Stimulated activated CD8-positive, alpha-beta memory T cell treated with anti-CD3 and anti-CD28 coated beads, Interleukin-2, amount 100 ng/mL, for 1 hour (primary cell): ENCODE results near the gene TNFAIP8L3.

ENCODE experiments used
- DNase-seq, 2 donors: peaks; one replicate each; pipeline ENCODE4 v3.0.0-alpha.2; 2020; ENCODE audit warnings: low read depth in 2 of 2

Gene TNFAIP8L3

DNA sequence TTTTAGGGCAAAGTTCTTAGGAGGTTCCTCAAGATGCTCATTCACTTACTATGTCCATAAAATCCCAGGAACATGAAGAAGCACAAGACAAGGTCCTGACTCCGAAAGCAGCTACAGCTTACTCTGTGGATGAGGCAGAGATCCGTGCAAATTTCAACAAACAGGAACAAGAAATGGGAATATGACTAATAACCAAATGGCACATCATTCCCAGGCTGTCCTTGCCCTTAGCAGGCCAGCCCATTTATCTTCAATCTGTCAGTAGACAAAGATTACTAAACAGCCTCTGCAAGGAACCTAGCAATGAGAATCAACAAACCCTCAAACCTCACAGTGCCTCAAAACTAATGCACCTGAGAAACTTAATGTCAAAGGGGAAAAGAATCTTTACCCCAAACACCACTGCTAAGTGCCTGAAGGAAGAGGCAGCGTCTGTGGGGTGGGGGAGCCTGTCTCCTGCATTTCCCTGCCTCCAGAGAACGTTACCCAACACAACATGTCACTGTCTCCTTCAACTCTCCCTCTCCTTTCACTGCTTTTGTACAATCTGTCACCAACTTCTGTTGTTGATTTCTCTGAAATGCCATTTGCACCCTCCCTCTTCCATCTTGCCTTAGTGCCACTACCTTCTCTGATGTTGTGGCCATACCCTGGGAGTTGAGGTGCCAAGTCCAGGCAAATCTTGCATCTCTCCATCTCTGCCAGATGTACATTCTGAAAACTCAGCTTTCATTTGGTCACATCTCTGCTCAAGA is 4.8 kb downstream of the TNFAIP8L3 start:
- no peak for DNase-seq

DNA sequence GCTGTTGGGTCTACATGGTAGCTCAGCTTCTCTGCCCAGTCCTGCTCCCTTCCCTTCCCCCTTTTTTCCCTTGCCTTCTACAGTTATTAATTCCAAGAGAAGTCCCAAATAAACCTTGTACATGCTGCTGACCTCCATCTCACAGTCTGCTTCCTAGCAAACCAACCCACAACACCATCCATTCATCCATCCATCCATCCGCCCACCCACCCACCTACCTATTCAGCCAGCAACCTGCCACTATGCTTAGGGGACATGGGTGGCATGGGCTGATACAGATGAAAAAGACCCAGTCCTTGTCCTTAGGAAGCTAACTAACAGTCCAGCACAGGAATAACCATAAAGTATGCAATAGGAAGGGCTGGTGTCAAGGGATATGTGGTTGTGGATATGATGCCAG is 5.7 kb downstream of the TNFAIP8L3 start:
- DNase-seq, result no peak

DNA sequence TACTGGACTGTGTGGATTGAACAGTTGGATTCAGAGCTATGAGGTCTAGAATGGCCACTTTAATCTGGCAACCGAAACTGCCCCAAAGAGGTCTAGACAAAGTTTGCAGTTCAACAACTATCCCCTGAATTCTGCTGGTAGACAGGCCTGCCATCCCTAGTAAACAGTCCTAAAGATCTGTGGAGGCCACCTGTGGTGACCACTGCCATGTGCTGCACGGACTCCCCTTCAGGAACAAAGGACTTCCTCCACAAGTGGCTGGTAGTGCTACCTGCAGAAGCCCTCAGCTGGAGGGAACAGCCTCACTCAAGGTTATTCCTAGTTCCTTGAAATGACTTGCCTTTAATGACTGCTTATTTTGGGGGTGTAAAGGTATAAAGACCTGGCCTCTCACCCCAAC is 6.1 kb downstream of the TNFAIP8L3 start:
- no peak for DNase-seq

DNA sequence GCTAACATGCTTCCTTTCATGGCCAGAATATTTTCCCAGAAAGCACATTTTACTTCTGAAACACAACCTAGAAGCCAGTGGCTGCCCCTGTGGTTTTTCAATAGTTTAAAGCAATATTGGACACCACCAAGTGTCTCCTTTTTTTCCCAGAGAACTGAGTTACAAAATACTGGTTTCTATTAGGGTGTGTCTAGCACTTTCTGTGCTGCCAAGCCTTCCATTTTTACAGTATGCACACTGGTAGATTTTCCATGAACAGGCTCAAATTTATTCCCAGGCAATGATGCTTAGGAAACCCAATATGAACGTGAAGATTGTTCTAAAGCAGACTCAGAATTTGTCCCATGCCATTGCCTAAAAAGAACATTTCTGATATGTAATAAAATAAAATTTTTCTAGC is 7.2 kb downstream of the TNFAIP8L3 start:
- DNase-seq, result no peak

DNA sequence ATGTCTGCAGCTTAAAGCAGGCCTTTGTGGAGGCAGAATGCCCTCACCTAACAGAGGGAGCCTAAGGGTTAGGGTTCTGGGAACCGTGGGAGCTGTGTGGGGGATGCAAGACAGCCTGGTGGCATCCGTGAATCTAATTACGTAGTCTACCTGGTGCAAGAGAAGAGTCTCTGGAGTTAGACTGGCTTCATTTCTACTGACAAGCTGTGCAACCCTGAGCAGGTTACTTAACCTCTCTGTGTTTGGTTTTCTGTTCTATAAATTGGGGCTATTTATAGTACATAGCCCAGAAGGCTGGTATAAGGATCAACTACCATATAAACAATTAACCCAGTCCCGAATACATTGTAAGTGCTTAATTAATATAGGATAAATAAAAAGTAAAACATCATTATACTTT is 8.3 kb downstream of the TNFAIP8L3 start:
- DNase-seq, result no peak

DNA sequence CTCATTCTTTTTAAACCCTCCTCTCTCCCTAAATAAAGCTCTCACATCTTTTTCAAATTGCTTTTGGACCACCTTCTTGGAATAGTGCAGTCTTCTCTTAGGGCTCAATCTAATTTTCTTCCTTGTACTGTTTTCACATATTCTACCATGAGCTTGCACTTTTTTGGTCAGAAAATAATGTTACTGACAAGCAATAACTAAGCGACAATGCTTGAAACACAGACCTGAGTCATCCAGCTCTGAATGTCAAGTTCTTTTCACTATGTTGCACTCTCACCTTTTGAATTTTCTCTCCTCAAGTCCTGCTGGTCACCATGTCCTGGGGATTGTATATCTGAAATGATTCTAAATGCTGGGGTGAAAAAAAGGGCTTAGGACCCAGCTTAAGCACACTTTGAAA is 8.9 kb downstream of the TNFAIP8L3 start:
- no peak for DNase-seq

DNA sequence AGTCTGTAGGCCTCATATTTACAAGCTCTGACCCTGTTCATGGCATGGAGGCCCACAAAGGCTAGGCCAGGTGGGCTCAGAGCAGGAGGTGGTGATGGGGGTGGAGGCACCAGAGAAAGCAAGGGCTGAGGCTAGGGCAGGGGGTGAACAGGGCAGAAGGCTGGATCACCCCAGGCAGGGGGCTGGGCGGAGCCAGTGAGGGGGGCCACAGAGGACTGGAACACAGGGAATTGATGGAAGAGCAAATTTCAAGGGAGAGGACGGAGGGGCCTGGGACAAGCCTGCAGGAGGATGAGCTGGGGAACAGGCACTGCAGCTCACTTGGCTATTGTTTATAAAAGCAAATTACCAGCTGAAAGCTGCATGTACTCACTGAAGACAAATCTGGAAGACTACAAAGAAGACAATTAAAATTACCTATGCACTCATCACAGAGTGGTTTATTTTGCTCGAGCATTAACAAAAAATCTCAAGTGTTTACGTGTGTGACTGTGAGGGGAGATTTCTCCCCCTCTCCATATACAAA is 11.0 kb downstream of the TNFAIP8L3 start:
- DNase-seq, result no peak

DNA sequence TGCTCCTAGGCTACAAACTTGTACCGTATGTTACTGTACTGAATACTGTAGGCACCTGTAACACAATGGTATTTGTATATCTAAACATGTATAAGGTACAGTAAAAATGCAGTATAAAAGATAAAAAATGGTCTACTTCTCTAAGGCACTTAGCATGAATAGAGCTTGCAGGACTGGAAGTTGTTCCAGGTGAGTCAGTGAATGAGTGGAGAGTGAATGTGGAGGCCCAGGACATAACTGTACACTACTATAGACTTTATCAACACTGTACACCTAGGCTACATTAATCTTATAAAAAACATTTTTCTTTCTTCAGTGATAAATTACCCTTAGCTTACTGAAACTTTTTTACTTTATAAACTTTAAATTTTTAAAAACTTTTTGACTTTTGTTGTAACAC is 12.5 kb downstream of the TNFAIP8L3 start:
- no peak for DNase-seq

DNA sequence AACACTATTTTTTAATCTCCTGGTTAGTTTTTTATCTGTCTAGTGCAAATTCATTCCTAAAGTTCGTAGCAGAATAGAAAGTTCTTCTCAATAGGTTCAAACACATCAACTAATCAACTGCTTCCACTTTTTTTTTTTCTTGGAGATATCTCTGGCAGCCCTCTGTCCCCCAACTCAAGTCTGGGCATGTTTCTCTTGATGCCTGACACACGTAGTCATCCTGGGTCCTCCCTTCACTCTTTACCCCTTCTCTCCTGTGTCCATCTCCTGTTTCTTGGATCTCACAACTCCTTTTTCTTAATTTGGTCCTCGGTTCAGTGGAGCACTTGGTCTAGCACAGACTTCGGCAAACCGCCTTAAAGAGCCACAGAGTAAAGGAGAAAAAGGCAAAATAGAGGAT is 14.4 kb downstream of the TNFAIP8L3 start:
- no peak for DNase-seq

DNA sequence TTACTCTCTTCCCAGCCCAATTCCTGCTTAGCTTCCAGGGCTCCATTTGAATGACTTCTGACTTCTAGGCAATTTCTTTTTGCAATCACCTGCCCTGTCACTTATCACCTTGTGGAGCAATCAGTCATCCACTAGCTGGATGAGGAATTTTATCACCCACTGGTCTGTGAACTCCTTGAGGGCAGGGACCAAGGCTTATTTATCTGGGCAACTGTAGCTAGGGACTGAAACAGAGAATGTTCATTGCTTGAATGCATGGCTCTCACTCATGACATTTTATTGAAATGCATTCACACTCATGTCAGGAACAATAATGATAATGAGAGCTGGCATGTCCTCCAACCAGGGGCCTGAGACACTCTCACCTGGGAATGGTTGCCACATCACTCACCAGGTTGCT is 15.5 kb downstream of the TNFAIP8L3 start:
- no peak for DNase-seq

DNA sequence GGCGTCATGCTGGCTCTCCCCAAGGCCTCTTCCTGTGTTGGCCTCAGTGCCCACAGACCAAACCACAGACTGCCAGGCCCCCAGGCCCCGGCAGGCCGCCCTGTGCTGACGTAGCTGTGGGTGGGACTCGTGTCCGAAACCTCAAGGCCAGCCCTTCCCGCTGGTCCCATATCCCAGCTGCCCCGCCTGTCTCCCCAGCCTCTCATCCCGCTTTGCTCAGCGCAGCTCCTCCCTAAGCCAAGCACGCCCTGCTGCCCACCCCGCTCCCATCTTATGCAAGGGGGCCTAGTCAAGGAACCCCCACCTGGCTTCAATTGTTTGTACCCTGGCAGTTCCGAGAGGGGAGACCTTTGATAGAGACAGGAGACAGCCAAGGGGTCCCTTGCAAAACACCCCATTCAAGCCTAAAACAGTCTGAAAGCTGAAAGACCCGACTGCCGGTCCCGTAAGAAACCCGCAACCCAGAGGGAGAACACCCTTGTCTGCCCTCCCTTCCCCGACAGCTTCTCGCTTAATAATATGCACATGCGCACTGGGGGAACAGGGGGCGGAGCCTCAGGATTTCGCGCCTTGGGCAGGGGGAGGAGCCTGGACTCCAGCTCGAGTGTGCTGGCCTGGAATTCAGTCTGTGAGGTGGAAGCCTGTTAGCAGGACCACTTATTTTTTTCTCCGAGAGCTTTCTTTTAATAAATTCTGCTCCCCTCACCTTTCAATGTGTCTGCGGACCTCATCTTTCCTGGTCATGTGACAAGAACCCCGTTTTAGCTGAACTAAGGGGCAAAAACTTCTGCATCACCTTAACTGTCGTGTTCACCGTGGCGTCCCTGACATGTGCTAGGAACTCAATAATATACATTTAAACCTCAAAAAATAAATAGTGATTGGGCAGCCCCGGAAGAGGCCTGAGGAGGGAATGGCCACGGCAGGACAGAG is 17.2 kb downstream of the TNFAIP8L3 start:
- DNase-seq, result peak; percentile 7 to 24

DNA sequence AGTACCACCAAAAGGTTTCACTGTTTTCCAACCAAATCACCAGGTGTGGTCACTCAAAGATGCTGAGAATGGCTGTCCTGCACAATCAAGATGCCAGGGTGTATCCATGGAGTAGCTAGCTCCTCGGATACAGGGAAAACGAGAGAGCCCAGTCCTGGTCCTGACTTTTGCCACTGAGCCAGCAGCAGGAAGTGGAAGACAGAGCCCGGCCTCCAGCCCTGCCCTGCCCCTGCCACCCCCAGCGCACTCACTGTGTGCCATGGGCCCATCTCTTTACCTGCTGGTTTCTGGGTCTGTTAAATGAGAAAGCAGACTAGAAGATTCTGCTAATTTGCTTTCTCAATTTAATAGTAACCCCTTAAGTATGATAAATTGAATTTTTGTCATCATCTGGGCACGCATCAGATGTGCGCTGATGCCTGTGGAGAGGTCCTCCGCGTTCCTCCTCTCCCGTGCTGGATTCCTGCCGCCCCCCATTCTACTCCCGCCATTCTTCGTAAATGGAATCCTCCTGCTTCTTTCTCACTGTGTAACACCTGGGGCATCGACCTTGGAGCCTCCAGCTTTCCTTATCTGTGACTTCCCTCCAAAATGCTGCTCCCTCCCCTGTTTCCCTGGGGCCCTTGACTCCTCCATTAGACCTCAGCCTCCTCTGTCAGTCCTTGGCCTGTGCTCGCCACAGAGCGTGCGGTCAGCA is 18.0 kb downstream of the TNFAIP8L3 start:
- DNase-seq, result no peak

DNA sequence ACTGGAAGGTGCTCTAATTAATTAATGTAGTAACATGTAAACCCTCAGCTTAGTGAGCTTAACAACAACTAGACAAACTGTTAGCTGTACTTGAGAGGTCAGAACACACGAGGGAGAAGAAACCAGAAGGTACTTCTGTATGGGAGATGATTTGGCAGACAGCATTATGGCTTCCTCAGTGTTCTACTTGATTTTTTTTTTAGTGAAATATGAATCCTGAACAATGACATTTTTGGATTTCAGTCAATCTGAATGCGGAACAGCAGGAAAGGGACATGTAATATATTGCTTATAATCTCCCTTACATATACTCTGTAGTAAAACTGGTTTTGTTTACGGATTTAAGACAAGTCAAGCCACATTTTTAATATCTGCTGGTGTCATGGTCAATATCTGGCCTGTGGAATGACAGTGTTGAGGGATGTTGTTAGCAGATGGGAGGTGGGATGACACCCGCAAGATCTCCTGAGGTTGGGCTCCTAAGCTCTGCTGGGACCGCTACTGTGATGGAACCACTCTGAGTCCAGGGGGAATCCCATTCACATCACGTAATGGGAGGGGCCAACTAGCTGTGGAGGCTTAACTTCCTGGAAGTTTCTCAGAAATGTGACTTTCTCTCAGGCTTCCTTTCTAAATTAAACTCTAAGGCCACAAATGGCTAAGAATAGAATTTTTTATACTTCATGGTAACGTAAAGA is 18.7 kb downstream of the TNFAIP8L3 start:
- DNase-seq, result no peak

DNA sequence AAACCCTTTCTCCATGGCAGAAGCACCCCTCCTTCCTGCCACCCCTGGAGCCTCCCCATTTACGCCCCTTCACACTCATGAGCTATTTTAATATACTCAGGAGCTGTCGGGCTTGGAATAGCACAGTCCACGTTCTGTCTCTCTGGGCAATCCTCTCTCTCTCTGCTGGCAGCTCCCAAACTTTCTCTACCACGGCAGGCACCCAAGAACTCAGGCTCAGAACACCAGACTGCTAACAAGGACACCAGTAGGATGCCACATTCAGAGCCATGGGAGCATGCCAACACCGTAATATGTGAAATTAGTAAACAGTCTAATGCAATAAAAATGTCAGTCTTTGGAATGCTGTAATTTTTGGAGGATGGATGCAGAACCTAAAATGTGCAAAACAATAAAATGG is 19.3 kb downstream of the TNFAIP8L3 start:
- DNase-seq, result no peak

DNA sequence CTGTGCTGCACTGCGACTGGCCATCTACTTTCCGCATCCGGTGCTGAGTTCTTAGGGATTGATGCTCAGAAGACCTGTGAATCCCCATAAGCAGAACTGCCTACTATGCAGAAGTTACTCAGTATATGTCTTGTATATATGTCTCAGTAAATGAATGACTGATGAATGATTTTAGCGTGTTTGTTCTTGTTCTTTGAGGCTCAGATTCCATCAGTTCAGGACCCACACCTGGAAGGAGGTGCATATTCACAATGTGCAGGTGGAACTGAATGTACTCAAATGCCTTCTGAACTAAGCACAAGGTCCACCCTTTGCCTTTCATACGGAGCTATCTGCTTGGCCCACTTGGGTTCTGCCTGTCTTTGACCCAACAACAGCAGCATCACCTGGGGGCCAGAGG is 19.8 kb downstream of the TNFAIP8L3 start:
- DNase-seq, result no peak

DNA sequence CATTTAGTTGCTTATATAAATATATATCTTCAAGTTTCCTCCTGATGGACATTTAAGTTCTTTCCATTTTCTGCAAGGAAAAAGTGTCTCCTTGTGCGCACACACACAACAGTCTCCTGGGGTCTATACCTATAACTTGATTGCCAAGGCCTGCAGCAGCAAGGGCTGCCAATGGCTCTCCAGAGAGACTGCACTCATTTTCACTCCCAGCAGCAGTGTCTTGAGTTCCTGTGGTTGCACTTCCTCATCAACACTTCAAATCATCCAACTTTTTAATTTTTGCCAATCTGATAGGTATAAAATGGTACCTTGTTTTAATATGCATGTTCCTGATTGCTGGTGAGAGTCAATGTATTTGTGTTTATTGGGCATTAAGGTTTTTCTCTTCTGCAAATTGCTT is 23.1 kb downstream of the TNFAIP8L3 start:
- DNase-seq, result no peak

DNA sequence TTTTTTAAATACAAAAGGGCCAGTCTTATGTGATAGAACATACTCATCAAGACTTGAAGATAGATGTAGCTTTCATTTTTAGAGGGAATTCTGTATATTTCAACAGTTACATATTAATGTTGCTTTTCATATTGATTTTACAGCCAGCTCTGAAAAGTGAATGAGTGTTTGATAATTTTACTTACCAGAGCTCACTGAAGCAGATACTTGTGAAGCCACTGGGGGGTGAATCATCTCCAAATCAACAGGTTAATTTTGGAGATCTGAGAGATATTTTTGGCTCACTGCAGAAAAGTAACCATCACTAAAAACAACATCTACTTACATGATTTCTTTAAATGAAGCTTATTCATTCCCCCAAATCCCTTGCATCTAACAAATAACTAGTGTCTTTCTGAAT is 24.7 kb downstream of the TNFAIP8L3 start:
- no peak for DNase-seq

DNA sequence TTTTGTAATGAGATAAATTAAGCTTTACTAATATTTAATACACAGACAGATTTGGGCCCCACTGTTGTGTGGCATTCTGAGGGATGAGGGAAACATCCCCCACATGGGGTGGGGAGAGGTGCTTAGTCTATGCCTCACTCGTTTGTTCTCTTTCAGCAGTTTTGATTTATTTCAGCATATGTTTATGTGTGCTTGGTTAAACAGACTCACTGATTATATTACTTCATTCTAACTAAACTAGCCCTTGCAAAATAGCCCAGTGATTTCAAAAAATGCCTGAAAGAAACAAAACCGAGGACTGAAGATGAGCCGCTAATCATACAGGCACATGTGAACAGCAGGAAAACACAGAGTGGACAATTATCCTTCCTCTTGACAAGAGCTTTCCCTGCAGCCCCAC is 27.2 kb downstream of the TNFAIP8L3 start:
- DNase-seq, result no peak

DNA sequence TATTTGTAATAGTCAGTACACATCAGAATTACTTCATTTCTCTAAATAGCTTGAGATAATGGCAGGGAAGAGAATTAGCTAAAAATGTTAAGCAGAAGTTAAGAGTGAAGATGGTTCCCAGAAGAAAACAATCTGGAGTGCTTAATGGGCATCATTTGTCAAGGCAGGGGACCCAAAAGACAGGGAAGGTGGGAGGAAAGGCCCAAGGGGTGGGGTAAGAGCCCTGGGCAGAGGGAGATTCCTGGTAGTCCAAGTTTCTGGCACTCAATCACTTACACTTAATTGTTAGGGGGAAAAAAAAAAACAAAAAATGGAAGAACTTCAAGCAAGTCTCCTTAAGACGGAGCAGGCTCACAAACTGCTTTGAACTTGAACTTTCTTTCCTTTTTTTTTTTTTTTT is 28.9 kb downstream of the TNFAIP8L3 start:
- no peak for DNase-seq

DNA sequence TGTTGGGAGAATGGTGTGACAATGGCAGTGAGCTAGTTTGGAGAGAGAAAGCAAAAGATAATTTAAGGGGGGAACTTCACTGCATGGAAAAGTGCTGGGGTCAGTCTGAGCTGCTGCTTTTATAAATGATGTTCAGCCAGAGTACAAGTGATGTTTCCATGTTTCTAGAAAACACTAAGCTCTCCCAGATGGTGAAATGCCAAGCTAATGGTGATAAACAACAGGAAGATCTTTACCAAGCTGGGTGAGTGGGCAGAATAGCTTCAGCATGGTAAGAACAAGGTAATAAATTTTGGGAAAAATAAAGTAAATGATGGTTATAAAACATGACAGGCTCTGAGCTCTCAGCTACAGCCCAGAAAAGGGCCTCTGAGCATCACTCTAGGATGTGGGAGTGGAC is 29.4 kb downstream of the TNFAIP8L3 start:
- DNase-seq, result no peak

DNA sequence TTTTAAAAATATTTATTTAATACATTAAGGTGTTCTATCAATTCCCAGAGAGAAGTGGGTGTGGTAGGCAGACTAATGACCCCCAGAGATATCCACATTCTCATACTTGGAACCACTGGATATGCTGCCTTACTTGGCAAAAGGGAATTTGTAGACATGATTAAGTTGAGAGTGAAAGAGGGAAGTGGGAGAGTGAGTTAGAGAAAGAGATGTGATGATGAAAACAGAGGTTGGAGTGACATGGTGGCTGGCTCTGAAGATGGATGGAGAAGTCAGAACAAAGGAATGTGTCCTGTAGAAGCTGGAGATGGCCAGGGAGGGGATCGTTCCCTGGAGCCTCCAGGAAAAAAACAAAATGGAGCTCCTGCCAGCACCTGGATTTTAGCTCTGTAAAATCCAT is 32.0 kb downstream of the TNFAIP8L3 start:
- no peak for DNase-seq
